GM19324 (cell line): ENCODE results near the gene TOMT.

Experiments
- ATAC-seq: cut with Tn5 transposase; IDR thresholded peaks from one replicate; pipeline ENCODE4 v1.9.1; 2021; ENCODE audit warnings: mild to moderate bottlenecking, moderate library complexity; ENCODE audit not compliant: unreplicated experiment, low FRiP score

Gene TOMT, protein sequence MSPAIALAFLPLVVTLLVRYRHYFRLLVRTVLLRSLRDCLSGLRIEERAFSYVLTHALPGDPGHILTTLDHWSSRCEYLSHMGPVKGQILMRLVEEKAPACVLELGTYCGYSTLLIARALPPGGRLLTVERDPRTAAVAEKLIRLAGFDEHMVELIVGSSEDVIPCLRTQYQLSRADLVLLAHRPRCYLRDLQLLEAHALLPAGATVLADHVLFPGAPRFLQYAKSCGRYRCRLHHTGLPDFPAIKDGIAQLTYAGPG

DNA sequence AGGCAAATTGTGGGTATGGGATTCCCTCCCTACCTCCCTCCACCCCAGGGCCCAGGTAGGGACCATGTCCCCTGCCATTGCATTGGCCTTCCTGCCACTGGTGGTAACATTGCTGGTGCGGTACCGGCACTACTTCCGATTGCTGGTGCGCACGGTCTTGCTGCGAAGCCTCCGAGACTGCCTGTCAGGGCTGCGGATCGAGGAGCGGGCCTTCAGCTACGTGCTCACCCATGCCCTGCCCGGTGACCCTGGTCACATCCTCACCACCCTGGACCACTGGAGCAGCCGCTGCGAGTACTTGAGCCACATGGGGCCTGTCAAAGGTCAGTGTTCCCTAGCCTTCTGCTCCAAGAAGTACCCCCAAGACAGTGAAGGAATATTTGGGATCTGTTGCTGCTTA is at the start of gene TOMT:
TSS of gene TOMT (plus strand) at position 37 of the 400 bp plus-strand sequence. CDS start at position 65, 28 bp downstream.
- ATAC-seq: no peak

DNA sequence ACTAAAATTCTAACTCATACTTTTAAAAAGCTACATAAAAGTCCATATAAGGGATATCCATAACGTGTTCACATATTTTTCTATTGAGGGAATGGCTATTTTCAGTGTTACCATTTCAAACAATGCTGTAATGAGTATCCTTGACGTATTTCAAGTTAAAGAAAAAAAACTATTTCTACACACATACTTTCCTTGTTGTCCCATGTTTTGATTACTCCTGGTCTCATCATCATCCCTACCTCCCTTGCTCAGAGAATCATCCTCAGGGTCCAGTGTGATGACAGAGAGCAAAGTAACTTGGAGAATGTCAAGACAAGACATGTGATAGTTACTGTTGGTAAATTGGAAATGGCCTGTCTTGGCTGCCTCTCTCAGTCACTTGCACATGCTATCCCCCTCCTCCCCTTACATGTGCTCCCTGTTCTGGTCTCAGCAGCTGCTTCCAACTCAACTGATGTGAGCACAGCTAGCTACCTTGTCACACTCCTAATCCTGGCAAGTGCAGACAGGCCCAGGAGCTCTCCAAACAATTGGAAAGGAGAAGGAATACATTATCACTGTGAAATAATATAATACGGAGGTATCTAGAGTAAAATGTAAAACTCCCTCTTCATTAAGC is 47.2 kb upstream of the TOMT start:
- no peak for ATAC-seq

GRCh38 chr11:72061739-72062396 is 43.9 kb upstream of the TOMT start:
- no peak for ATAC-seq

GRCh38 chr11:72066855-72067254 is 38.9 kb upstream of the TOMT start:
- ATAC-seq: no peak

GRCh38 chr11:72067266-72067665 is 38.5 kb upstream of the TOMT start:
- no peak for ATAC-seq

DNA sequence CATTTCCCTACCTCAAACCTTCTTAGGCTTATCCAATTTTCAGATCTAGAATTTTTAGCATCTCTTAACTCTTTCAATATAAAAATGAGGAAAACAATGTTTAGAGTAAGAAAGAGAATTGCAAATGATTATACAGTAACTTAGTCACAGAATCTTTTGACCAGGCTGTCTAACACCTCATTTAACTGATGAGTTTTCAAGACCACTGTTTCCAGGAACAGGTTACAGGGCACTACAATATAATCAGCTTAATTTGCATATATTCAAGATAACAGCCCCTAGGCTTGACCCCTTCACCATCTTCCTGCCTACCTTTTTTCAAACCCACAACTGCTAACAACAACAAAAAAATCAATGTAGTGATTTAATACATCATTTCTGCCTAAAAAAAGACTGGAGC is 38.0 kb upstream of the TOMT start:
- ATAC-seq: no peak

- ATAC-seq: no peak
Observed at GRCh38 chr11:72069200-72069599, 36.5 kb upstream of the TOMT start.

- no peak for ATAC-seq
Observed at GRCh38 chr11:72069787-72070251, 35.9 kb upstream of the TOMT start.

GRCh38 chr11:72070491-72070890 is 35.2 kb upstream of the TOMT start:
- no peak for ATAC-seq

GRCh38 chr11:72072348-72072747 is 33.4 kb upstream of the TOMT start:
- no peak for ATAC-seq

DNA sequence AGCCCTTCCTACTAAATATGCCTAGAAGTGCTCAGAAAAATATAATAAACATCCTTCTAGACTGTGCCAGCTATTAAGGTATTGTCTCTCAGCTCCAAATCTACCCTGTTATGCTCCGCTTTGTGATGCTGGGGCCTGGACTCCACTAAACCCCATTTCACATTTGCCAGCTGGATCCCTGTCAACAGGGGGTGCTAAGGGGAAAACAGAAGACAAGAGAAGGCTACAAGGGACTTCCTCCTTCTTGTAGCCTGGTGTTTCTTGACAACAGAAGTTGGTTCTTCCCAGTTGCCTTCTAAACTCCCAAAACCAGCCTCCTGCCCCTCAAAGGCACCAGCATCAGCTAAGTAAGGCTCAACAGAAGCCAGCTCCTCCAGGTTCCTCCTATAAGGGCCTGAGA is 30.6 kb upstream of the TOMT start:
- no peak for ATAC-seq

- ATAC-seq: no peak
Observed at GRCh38 chr11:72075756-72076155, 30.0 kb upstream of the TOMT start.

- ATAC-seq: no peak
Observed at GRCh38 chr11:72078477-72078876, 27.2 kb upstream of the TOMT start.

GRCh38 chr11:72079819-72080325 is 25.9 kb upstream of the TOMT start:
- no peak for ATAC-seq

DNA sequence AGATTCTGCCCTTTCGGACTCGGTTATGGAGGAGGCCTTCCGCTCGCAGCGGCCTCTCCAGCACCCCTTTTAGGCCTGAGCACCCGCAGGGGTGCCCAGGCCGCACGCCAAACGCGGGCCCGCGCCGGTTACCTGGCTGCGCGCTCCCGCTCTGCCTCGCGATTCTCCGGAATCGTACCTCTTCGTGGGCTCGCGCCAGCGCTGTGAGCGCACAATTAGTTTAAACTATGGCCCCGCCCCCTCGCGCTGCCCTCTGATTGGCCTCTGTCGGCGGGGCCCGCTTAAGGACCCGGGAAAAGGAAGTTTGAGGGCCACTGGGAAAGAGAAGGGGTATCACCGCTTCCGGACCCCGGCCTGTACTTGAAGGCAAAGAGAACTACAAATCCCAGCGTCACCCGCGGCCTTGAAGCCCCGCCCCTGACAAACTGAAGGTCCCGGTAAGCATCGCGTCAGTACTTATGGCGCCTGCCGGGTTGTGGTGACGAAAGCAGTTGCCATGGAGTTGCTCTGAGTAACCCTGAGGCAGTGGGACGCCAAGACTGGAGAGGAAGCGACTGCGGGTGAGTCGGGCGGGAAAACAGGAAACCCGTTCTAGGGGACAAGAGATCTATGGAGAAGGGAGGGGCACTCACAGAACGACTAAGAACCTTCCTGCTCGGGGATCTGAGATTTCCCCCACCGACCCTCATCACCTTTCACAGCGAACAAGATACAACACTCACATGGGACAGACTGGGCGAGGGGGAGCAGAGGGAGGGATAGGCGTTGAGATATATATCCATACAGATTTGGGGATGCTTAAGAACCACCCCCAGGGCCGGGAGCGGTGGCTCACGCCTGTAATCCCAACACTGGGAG is 25.2 kb upstream of the TOMT start, which contains the start of the genes LRRC51 and NUMA1:
TSS of gene LRRC51 (plus strand) at position 525 of the 858 bp plus-strand sequence. CDS start 8,234 bp downstream, outside the sequence.
TSS of gene NUMA1 (minus strand) at position 217 of the 858 bp plus-strand sequence. CDS start 44,599 bp downstream, outside the sequence.
- peak; percentile 96 for ATAC-seq

GRCh38 chr11:72081184-72081644 is 24.5 kb upstream of the TOMT start:
- no peak for ATAC-seq

DNA sequence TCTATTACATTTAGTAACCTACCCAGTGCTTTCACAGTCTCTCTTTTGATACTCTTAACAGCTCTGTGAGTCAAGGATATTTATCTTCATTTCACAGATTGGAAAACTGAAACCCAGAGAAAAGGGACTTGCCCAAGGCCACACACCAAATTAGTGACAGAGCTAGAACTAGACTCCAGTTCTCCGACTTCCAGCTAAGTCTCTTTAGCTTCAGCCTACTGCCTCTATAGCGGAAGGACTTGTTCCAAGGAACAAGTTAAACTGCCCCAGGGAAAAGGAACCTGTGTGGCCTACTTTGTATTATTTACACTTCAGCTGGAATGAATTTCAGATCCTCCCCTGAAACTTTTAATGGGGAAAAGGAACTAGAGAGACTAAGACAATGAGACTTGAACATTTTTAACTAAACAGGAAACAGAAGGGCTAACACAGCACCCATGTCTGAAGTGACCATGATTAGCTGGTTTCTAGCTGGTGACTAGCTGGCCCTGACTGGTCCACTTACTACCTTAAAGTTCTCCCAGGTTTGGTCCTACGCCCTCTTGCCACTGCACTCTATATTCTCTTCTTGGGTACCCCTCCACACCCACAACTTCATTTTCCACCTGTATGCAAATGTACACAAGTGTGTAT is 23.8 kb upstream of the TOMT start:
- ATAC-seq: no peak

GRCh38 chr11:72083414-72083813 is 22.3 kb upstream of the TOMT start:
- ATAC-seq: no peak

DNA sequence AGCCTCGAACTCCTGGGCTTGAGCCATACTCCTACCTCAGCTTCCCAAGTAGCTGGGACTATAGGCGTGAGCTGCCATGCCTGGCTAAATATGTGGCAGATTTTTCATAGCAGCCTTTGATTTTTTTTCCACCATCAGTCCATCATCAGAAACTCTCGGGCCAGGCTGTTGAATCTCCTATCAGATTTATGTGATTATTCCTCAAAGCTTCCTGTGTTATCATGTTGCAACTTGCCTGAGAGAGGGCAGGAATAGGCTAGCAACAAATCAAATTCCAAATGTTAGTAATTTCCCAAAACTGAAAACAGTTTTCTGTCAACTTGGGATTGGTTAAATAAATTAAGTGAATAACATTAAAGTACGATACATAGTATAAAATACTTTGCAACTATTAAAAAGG is 21.6 kb upstream of the TOMT start:
- ATAC-seq: no peak

DNA sequence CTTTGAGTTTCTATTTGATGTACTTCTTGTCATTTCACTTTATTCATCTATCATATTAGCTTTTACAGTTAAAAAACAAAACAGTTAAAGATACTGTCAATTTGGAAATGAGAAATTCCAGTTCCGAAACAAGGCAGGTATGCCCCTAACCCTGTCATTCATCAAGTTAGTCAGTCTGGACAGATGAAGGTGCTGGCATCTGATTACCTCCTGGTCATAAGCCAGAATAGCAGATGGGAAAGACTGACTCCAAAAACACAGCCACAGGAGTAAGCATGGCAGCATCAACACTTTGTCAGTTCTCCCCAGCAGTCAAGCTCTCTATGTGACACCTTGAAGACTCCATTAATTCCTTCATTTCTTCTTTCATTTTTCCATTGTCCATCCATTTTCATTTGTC is 20.8 kb upstream of the TOMT start:
- ATAC-seq: no peak
